GM21723 (cell line): ENCODE measurements around the gene SHC4.
"Not testable (repeated sequence)": the region's sequence is repeated elsewhere in the genome, so short reads cannot be mapped to it uniquely, and the experiment has no call there.

Experiments
- ATAC-seq: cut with Tn5 transposase; IDR thresholded peaks from one replicate; pipeline ENCODE4 v1.9.1; 2021; ENCODE audit warnings: mild to moderate bottlenecking, moderate library complexity; ENCODE audit not compliant: unreplicated experiment

Gene SHC4

GRCh38 chr15:48928877-48929538 is 34.7 kb downstream of the SHC4 start:
- no peak for ATAC-seq

- no peak for ATAC-seq
These were observed 38.0 kb downstream of the SHC4 start for GRCh38 chr15:48925714-48926223.

- no peak for ATAC-seq
These were observed 39.0 kb downstream of the SHC4 start for GRCh38 chr15:48924528-48925393.

- ATAC-seq, result no peak
These were observed 41.7 kb downstream of the SHC4 start for GRCh38 chr15:48922046-48922445.

GRCh38 chr15:48916721-48917120 is 47.0 kb downstream of the SHC4 start:
- no peak for ATAC-seq

GRCh38 chr15:48915861-48916260 is 47.9 kb downstream of the SHC4 start:
- no peak for ATAC-seq

- no peak for ATAC-seq
These were observed 49.0 kb downstream of the SHC4 start for GRCh38 chr15:48914717-48915116.

GRCh38 chr15:48913141-48913540 is 50.6 kb downstream of the SHC4 start:
- no peak for ATAC-seq

GRCh38 chr15:48910554-48910953 is 53.2 kb downstream of the SHC4 start:
- ATAC-seq, result not testable (repeated sequence)

GRCh38 chr15:48909313-48909712 is 54.4 kb downstream of the SHC4 start:
- not testable (repeated sequence) for ATAC-seq

GRCh38 chr15:48905847-48906246 is 57.9 kb downstream of the SHC4 start:
- ATAC-seq, result no peak

- no peak for ATAC-seq
These were observed 58.5 kb downstream of the SHC4 start for GRCh38 chr15:48905216-48905615.

GRCh38 chr15:48904758-48905157 is 59.0 kb downstream of the SHC4 start:
- no peak for ATAC-seq

- no peak for ATAC-seq
These were observed 63.9 kb downstream of the SHC4 start for GRCh38 chr15:48899793-48900192.

- no peak for ATAC-seq
These were observed 65.3 kb downstream of the SHC4 start for GRCh38 chr15:48898446-48898845.

GRCh38 chr15:48898032-48898431 is 65.7 kb downstream of the SHC4 start:
- no peak for ATAC-seq

GRCh38 chr15:48896869-48897814 is 66.6 kb downstream of the SHC4 start:
- ATAC-seq, result no peak

- ATAC-seq, result no peak
These were observed 70.4 kb downstream of the SHC4 start for GRCh38 chr15:48893311-48893710.

GRCh38 chr15:48891232-48891765 is 72.4 kb downstream of the SHC4 start:
- no peak for ATAC-seq

GRCh38 chr15:48890375-48890972 is 73.2 kb downstream of the SHC4 start:
- ATAC-seq, result no peak
